ENCODE measurements around the gene LBP. TPM values are rescaled to one million over a fixed set of nuclear protein-coding genes. Genes with fewer than 3 reads are reported as not detected.
A peak's percentile ranks its signal among the peaks of the same experiment; 100 is the strongest.

Gene LBP
- total RNA-seq, 1 experiment from 2014 or later = 0.52 TPM

GRCh38 chr20:38300438-38300837, 45.8 kb upstream of the LBP start:
- no peaks in the 10 kb centered on the region for H3K79me1 ChIP-seq (ENCODE audit: insufficient read depth, low read depth, low read length, poor library complexity, severe bottlenecking)
- no peak for TF ChIP-seq CTCF (conservative IDR thresholded peaks at IDR 0.05)
- H3T11ph ChIP-seq (ENCODE audit: low read length) = no peak overlapping the region
- no peak overlapping the region for H2AK5ac ChIP-seq (ENCODE audit: insufficient read length, low read length)
- no CpG with 5 or more reads among the region's 4 CpGs for WGBS (ENCODE audit: extremely low coverage, insufficient read length, low lambda C conversion rate)
- no peak overlapping the region for H3K27ac ChIP-seq (ENCODE audit: insufficient read length, low read depth, low read length)
- H3K27ac Mint-ChIP-seq = no peak overlapping the region
- no peak overlapping the region for H2BK120ac ChIP-seq (ENCODE audit: low read depth, low read length, poor library complexity, severe bottlenecking)
- peaks cover 9 to 25% of the 10 kb centered on the region in 2 experiments for H3K4me1 Mint-ChIP-seq
- H4K91ac ChIP-seq (ENCODE audit: insufficient read length, low read depth, low read length) = no peak overlapping the region
- no peak overlapping the region for H2AFZ ChIP-seq (ENCODE audit: low read length)
- no peaks in the 10 kb centered on the region for H3K9me3 Mint-ChIP-seq
- no peak overlapping the region for H2BK15ac ChIP-seq (ENCODE audit: low read depth, low read length)
- no peak overlapping the region for H3K56ac ChIP-seq (ENCODE audit: insufficient read length, low read depth, low read length)
- no peaks in the 10 kb centered on the region for H3K9me3 ChIP-seq (ENCODE audit: control insufficient read depth, low read depth, low read length)
- H2BK12ac ChIP-seq (ENCODE audit: insufficient read length, low read depth, low read length) = no peak overlapping the region
- no peaks in the 10 kb centered on the region for H3K27me3 ChIP-seq (ENCODE audit: insufficient read depth, low read length)
- H3K23ac ChIP-seq (ENCODE audit: insufficient read length, low read depth, low read length) = no peak overlapping the region
- no peak for DNase-seq
- no peak overlapping the region for H3K4me3 Mint-ChIP-seq
- no peak overlapping the region for H3K9ac ChIP-seq (ENCODE audit: extremely low read depth, insufficient read length, low read length)
- no peak overlapping the region for H3K4me2 ChIP-seq (ENCODE audit: insufficient read depth, insufficient read length, low read length)
- no peak overlapping the region for H4K8ac ChIP-seq (replicated peaks; ENCODE audit: insufficient read length, low read depth, low read length)
- no peak overlapping the region for H4K5ac ChIP-seq (ENCODE audit: insufficient read length, low read depth, low read length)
- no peak overlapping the region for H2BK20ac ChIP-seq (ENCODE audit: low read depth, low read length, poor library complexity, severe bottlenecking)
- no peaks in the 10 kb centered on the region for H3K23me2 ChIP-seq (ENCODE audit: insufficient read length, low read depth, low read length, poor library complexity, severe bottlenecking)
- H3K14ac ChIP-seq (ENCODE audit: insufficient read depth, low read length) = peak overlapping the region; percentile 60; the same call in 1 of the 2 replicates
- H4K20me1 ChIP-seq (ENCODE audit: control insufficient read depth, insufficient read depth, insufficient read length) = peaks cover 2% of the 10 kb centered on the region
- H3K18ac ChIP-seq (ENCODE audit: insufficient read length, low read depth, low read length) = no peak overlapping the region
- no peaks in the 10 kb centered on the region for H3K36me3 Mint-ChIP-seq (ENCODE audit: insufficient read depth in 1 of 3, low read depth in 3 of 3)
- no peak overlapping the region for H3K4ac ChIP-seq (ENCODE audit: low read depth, low read length)
- peaks cover 3% of the 10 kb centered on the region for H3K27me3 Mint-ChIP-seq (ENCODE audit: low read depth)
- no peaks in the 10 kb centered on the region for H3K79me2 ChIP-seq (ENCODE audit: insufficient read depth, low read length)
- H2BK5ac ChIP-seq (ENCODE audit: insufficient read length, low read length) = no peak overlapping the region
- no peaks in the 10 kb centered on the region for H3K4me1 ChIP-seq (ENCODE audit: insufficient read depth, low read length)

Data from H9 (cell line).